GM21723 (cell line): ENCODE data around the gene DYNLT2.
"Not testable (repeated sequence)": the region's sequence is repeated elsewhere in the genome, so short reads cannot be mapped to it uniquely, and the experiment has no call there.

Experiments used
- ATAC-seq: cut with Tn5 transposase; IDR thresholded peaks from one replicate; pipeline ENCODE4 v1.9.1; 2021; ENCODE audit warnings: mild to moderate bottlenecking, moderate library complexity; ENCODE audit not compliant: unreplicated experiment

Gene DYNLT2

GRCh38 chr6:169701954-169702839, 49.2 kb downstream of the DYNLT2 start, which contains the start of the genes C6orf120 and WDR27:
TSS of gene C6orf120 (plus strand) at chr6:169702126. CDS start at chr6:169702460, 334 bp downstream.
TSS of gene WDR27 (minus strand) at chr6:169702029. CDS start at chr6:169689005, 13,024 bp downstream.
- peak; percentile 93 for ATAC-seq

- peak; percentile 20 for ATAC-seq
These were observed 49.9 kb downstream of the DYNLT2 start for GRCh38 chr6:169701311-169701953.

- ATAC-seq: no peak
These were observed 51.1 kb downstream of the DYNLT2 start for GRCh38 chr6:169700296-169700695.

GRCh38 chr6:169697115-169697514, 54.3 kb downstream of the DYNLT2 start:
- ATAC-seq: not testable (repeated sequence)

- no peak for ATAC-seq
These were observed 56.2 kb downstream of the DYNLT2 start for GRCh38 chr6:169695131-169695530.

- no peak for ATAC-seq
These were observed 58.9 kb downstream of the DYNLT2 start for GRCh38 chr6:169692516-169692915.

GRCh38 chr6:169691260-169691659, 60.1 kb downstream of the DYNLT2 start:
- no peak for ATAC-seq
